ENCODE measurements around the gene FGF14.

FGF14 gene

DNA sequence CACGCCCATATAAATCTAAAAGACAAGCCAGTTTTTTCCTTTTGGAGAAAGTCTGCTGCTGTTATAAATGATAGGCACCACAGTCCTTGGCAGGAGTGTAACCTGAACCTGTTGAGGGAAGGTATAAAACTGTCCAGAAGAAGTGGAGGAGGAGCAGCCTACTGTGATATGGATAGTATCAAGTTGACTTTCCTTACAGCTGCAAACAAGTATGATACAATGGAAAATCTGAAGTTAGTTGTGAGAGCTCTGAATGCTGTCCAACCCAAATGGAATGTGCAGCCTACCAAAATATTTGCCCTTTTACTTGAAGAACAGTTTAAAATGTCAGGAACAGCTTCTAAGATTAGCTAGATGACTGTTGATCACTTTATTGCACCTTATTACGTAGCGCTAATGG lies 399.6 kb downstream of the FGF14 start:
- DNase-seq (ENCODE audit: low spot score): no peak
- TF ChIP-seq, protein P1, sequence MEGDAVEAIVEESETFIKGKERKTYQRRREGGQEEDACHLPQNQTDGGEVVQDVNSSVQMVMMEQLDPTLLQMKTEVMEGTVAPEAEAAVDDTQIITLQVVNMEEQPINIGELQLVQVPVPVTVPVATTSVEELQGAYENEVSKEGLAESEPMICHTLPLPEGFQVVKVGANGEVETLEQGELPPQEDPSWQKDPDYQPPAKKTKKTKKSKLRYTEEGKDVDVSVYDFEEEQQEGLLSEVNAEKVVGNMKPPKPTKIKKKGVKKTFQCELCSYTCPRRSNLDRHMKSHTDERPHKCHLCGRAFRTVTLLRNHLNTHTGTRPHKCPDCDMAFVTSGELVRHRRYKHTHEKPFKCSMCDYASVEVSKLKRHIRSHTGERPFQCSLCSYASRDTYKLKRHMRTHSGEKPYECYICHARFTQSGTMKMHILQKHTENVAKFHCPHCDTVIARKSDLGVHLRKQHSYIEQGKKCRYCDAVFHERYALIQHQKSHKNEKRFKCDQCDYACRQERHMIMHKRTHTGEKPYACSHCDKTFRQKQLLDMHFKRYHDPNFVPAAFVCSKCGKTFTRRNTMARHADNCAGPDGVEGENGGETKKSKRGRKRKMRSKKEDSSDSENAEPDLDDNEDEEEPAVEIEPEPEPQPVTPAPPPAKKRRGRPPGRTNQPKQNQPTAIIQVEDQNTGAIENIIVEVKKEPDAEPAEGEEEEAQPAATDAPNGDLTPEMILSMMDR (IDR thresholded peaks at IDR 0.05; ENCODE audit: extremely low read depth, missing control alignments): no peak

DNA sequence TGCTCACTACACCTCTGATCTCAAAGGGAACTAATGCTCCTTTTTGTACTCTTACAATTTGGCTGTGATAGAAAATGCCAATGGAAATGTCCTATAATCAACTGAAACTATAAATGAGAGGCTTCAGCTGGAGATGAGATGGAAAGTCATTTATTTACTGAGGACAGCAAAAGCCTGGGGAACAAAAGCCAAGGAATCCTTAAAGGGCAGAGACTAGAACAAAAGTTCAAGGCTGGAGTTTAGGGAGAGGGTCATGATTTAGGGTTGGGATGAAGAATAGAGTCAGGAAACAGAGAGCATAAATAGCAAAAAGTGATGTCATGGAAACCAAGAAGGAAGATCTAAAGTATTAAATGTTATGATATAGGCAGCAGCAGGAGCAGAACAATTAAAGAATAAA lies 401.1 kb downstream of the FGF14 start:
- no peak for DNase-seq (ENCODE audit: low spot score)
- TF ChIP-seq, protein P1 (IDR thresholded peaks at IDR 0.05; ENCODE audit: extremely low read depth, missing control alignments): no peak

GRCh38 chr13:101998129-101998528 lies 403.7 kb downstream of the FGF14 start:
- TF ChIP-seq, protein P1 (IDR thresholded peaks at IDR 0.05; ENCODE audit: extremely low read depth, missing control alignments): no peak
- no peak for DNase-seq (ENCODE audit: low spot score)

DNA sequence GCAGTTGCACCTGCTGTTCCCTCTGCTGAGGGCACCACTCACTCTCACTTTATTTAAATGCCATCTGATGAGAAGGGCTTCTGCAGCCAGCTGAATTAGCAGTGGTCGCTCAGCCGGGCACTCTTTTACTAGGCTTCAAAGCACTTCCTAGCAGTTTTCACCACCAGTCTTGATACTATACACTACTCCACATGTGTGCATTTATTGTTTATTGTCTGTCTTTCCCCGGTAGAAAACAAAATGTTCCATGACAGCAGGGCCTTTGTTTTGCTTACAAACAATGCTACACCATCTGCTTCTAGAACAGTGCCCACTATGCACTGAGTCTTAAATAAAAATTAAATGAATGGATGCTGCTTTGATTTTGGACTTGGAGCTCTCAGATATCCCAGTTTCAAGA lies 404.9 kb downstream of the FGF14 start:
- no peak for DNase-seq (ENCODE audit: low spot score)
- TF ChIP-seq, protein P1 (IDR thresholded peaks at IDR 0.05; ENCODE audit: extremely low read depth, missing control alignments): no peak

GRCh38 chr13:101989798-101990350 lies 412.0 kb downstream of the FGF14 start:
- no peak for DNase-seq (ENCODE audit: low spot score)
- TF ChIP-seq, protein P1 (IDR thresholded peaks at IDR 0.05; ENCODE audit: extremely low read depth, missing control alignments): no peak

- no peak for DNase-seq (ENCODE audit: low spot score)
- TF ChIP-seq, protein P1 (IDR thresholded peaks at IDR 0.05; ENCODE audit: extremely low read depth, missing control alignments): no peak
Observed at GRCh38 chr13:101988140-101988539, 413.7 kb downstream of the FGF14 start.

DNA sequence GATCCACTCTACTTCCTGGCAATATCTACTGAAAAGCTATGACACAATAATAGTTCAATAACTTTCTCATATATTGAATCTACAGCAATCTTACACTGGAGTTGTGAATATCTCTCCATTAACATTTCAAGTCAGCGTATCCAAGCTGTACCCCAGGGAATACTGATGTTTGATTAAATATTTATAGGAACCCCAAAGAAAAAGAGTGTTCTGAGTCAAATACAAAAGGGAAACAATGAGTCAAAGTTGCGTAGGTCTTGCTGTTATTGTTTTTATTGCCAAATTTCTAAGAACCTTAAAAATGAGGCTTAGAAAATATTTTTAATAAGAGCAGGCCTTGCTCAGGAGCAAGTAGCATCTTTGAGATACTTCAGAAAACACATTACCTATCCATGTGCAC lies 415.5 kb downstream of the FGF14 start:
- DNase-seq (ENCODE audit: low spot score): no peak
- TF ChIP-seq, protein P1 (IDR thresholded peaks at IDR 0.05; ENCODE audit: extremely low read depth, missing control alignments): no peak

Measured in GM20000 (cell line).